Ovary (tissue), 9 donors: ENCODE data around the gene NOTCH1. TPM values are rescaled to one million over a fixed set of nuclear protein-coding genes. Genes with fewer than 3 reads are reported as not detected.

Experiments
- DNase-seq, 5 donors: peaks; one replicate each; pipeline ENCODE4 v3.0.0-alpha.2; 2019 to 2020
- H3K27ac ChIP-seq, 2 donors: fragments of 200-600 bp; one replicate each; pipeline versions ENCODE4 v1.5.1 to v1.8.0; 2019 to 2022
- H3K27me3 ChIP-seq: fragments of 200-600 bp; one replicate; pipeline ENCODE4 v1.8.0; 2022
- H3K36me3 ChIP-seq: fragments of 200-600 bp; sonication (generic); one replicate; pipeline ENCODE4 v1.5.1; 2019
- H3K4me1 ChIP-seq: one replicate; pipeline ENCODE4 v1.8.1; 2013; ENCODE audit warnings: mild to moderate bottlenecking, moderate library complexity; ENCODE audit not compliant: insufficient read depth
- H3K4me3 ChIP-seq: fragments of 200-600 bp; sonication (generic); one replicate; pipeline ENCODE4 v1.5.1; 2017
- H3K9me3 ChIP-seq, 2 donors: fragments of 200-600 bp in 1 of 2; sonication (generic) in 1 of 2; one replicate each; pipeline versions ENCODE4 v1.5.1 to v1.8.1; 2013 to 2019; ENCODE audit warnings: mild to moderate bottlenecking in 1 of 2, moderate library complexity in 1 of 2
- EP300 ChIP-seq: sonication (generic); formaldehyde crosslinking; IDR thresholded peaks from one replicate; pipeline ENCODE4 v1.6.1; 2017; ENCODE audit warnings: antibody characterized with exemption
- POLR2A ChIP-seq: fragments of 450-650 bp; IDR thresholded peaks from one replicate; pipeline ENCODE4 v1.6.1; 2017; ENCODE audit warnings: antibody characterized with exemption, mild to moderate bottlenecking, moderate library complexity
- WGBS, 3 donors: extraction: QIAGEN DNeasy Blood & Tissue Kit in 1 of 3; methylation state at CpG; one replicate each; pipeline versions ENCODE4 v1.1.5 to v1.1.7; 2013 to 2017; 5-methylcytosine and 5-hydroxymethylcytosine counted together
- intact Hi-C, 4 donors: fragments of 100-400 bp; cut with DNase I; formaldehyde crosslinking; loops; one replicate each; pipeline versions ENCODE4 v1.11.0 to v1.15.1; 2022 to 2023
- polyA plus RNA-seq, 2 donors: library from polyadenylated mRNA; stranded (reverse); fragments of 200-250 nt in 1 of 2; fragments of 350-450 nt in 1 of 2; fragmentation: Illumina TruSeq in 1 of 2; extraction: RNeasy Lipid Tissue Mini Kit (QIAGEN cat#74804) in 1 of 2; gene quantifications; one replicate each; pipeline ENCODE4 v1.2.3, GENCODE V29; 2013 to 2014
- total RNA-seq, 7 donors: library from RNA; depleted of rRNA in 2 of 7; stranded (reverse); fragments of >200 nt in 2 of 7; fragmentation: NEBNext Ultra II Directional in 3 of 7; extraction: Animal tissue kit (Norgen Biotek cat#: 25700) in 3 of 7; gene quantifications; one replicate each; pipeline versions ENCODE4 v1.1.0 to v1.2.4, GENCODE V29; 2016 to 2023
- TF ChIP-seq, protein P1 (sequence below), 3 donors: fragments of 450-650 bp in 2 of 3; fragments of 200-600 bp in 1 of 3; IDR thresholded peaks; one replicate each; pipeline versions ENCODE4 v1.5.1 to v1.8.0; 2016 to 2022; ENCODE audit warnings: antibody characterized with exemption in 3 of 3, mild to moderate bottlenecking in 1 of 3
- donor health status: DM: no; HTN: no; CAD: no; lungs with moderate emphysema.
- donor health status: DM: no; HTN: no; CAD: no.
- donor health status: Bipolar disorder and iron deficiency.
- donor health status: DM: yes; HTN: yes; CAD: no.
- donor health status: DM: no; HTN: no; CAD: no.
- donor health status: DM: yes; HTN: yes; CAD: no.

Gene NOTCH1
- total and polyA plus RNA-seq, 9 donors = 2.5 to 30.9 (median 17.1) TPM

GRCh38 chr9:136571531-136571930 lies 25.7 kb upstream of the NOTCH1 start:
- Histone ChIP-seq H3K4me3 (no peak overlapping the region), H3K36me3 (no peaks in the 10 kb centered on the region), H3K9me3 (no peaks in the 10 kb centered on the region), H3K27me3 (no peaks in the 10 kb centered on the region), H3K27ac (no peak overlapping the region), H3K4me1 (peaks cover 14% of the 10 kb centered on the region)
- WGBS, 3 donors = 71% methylated on average over 14 of the region's 14 CpGs
- DNase-seq = peak in 1 of 5 donors; percentile 15
- TF ChIP-seq EP300 = no peak
- TF ChIP-seq POLR2A = no peak
- TF ChIP-seq, protein P1, sequence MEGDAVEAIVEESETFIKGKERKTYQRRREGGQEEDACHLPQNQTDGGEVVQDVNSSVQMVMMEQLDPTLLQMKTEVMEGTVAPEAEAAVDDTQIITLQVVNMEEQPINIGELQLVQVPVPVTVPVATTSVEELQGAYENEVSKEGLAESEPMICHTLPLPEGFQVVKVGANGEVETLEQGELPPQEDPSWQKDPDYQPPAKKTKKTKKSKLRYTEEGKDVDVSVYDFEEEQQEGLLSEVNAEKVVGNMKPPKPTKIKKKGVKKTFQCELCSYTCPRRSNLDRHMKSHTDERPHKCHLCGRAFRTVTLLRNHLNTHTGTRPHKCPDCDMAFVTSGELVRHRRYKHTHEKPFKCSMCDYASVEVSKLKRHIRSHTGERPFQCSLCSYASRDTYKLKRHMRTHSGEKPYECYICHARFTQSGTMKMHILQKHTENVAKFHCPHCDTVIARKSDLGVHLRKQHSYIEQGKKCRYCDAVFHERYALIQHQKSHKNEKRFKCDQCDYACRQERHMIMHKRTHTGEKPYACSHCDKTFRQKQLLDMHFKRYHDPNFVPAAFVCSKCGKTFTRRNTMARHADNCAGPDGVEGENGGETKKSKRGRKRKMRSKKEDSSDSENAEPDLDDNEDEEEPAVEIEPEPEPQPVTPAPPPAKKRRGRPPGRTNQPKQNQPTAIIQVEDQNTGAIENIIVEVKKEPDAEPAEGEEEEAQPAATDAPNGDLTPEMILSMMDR (IDR thresholded peaks at IDR 0.05) = no peak
- intact Hi-C loops = loop anchor here in 1 of 4 donors (2.0 kb wide), 1 partner anchor 25 kb away; the partner anchor contains the start of gene NOTCH1

GRCh38 chr9:136570916-136571315 lies 25.1 kb upstream of the NOTCH1 start:
- intact Hi-C loops = loop anchor here in 1 of 4 donors (2.0 kb wide), 1 partner anchor 24 kb away; the partner anchor contains the start of gene NOTCH1
- H3K9me3 ChIP-seq = no peaks in the 10 kb centered on the region
- no peaks in the 10 kb centered on the region for H3K27me3 ChIP-seq
- no peak overlapping the region for H3K4me3 ChIP-seq
- H3K4me1 ChIP-seq = peaks cover 17% of the 10 kb centered on the region
- DNase-seq = peak in 1 of 5 donors; percentile 18
- H3K27ac ChIP-seq = no peak overlapping the region
- no peaks in the 10 kb centered on the region for H3K36me3 ChIP-seq
- WGBS, 3 donors = 61 to 71% (median 66%) methylated on average over 19 of the region's 19 CpGs
- no peak for TF ChIP-seq EP300
- no peak for TF ChIP-seq POLR2A
- TF ChIP-seq, protein P1 (IDR thresholded peaks at IDR 0.05) = no peak

- H3K36me3 ChIP-seq = no peaks in the 10 kb centered on the region
- H3K27ac ChIP-seq = no peak overlapping the region
- TF ChIP-seq, protein P1 (IDR thresholded peaks at IDR 0.05) = no peak
- TF ChIP-seq POLR2A (no peak), EP300 (no peak)
- no peak for DNase-seq
- H3K9me3 ChIP-seq = no peaks in the 10 kb centered on the region
- no peak overlapping the region for H3K4me3 ChIP-seq
- peaks cover 22% of the 10 kb centered on the region for H3K4me1 ChIP-seq
- H3K27me3 ChIP-seq = no peaks in the 10 kb centered on the region
- intact Hi-C loops = loop anchor here in 1 of 4 donors (2.0 kb wide), 1 partner anchor 24 kb away; the partner anchor contains the start of gene NOTCH1
- 90 to 91% (median 90%) methylated on average over 18 of the region's 18 CpGs for WGBS, 3 donors
Observed at GRCh38 chr9:136570191-136570845, 24.5 kb upstream of the NOTCH1 start.

- Histone ChIP-seq H3K27ac (no peak overlapping the region), H3K9me3 (no peaks in the 10 kb centered on the region), H3K4me1 (peaks cover 27% of the 10 kb centered on the region), H3K27me3 (no peaks in the 10 kb centered on the region), H3K4me3 (no peak overlapping the region), H3K36me3 (no peaks in the 10 kb centered on the region)
- intact Hi-C loops = loop anchor here in 1 of 4 donors (2.0 kb wide), 1 partner anchor 23 kb away; the partner anchor contains the start of gene NOTCH1
- DNase-seq = no peak
- WGBS, 3 donors = 92 to 93% (median 93%) methylated on average over 10 of the region's 10 CpGs
- TF ChIP-seq EP300 (no peak), POLR2A (no peak)
- TF ChIP-seq, protein P1 (IDR thresholded peaks at IDR 0.05) = no peak
Observed at GRCh38 chr9:136569526-136570148, 23.8 kb upstream of the NOTCH1 start.
